Smooth muscle cell of bladder (primary cell): Measurements from ENCODE around the gene GPX3. TPM values are rescaled to one million over a fixed set of nuclear protein-coding genes. Genes with fewer than 3 reads are reported as not detected.

Source experiments
- total RNA-seq: library from RNA; depleted of rRNA; stranded (reverse); fragments of >200 nt; gene quantifications from 2 replicates; pipeline ENCODE4 v1.2.3, GENCODE V29; 2014

Gene GPX3, protein sequence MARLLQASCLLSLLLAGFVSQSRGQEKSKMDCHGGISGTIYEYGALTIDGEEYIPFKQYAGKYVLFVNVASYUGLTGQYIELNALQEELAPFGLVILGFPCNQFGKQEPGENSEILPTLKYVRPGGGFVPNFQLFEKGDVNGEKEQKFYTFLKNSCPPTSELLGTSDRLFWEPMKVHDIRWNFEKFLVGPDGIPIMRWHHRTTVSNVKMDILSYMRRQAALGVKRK
- total RNA-seq = 20.1 and 35.2 TPM in 2 replicates

DNA sequence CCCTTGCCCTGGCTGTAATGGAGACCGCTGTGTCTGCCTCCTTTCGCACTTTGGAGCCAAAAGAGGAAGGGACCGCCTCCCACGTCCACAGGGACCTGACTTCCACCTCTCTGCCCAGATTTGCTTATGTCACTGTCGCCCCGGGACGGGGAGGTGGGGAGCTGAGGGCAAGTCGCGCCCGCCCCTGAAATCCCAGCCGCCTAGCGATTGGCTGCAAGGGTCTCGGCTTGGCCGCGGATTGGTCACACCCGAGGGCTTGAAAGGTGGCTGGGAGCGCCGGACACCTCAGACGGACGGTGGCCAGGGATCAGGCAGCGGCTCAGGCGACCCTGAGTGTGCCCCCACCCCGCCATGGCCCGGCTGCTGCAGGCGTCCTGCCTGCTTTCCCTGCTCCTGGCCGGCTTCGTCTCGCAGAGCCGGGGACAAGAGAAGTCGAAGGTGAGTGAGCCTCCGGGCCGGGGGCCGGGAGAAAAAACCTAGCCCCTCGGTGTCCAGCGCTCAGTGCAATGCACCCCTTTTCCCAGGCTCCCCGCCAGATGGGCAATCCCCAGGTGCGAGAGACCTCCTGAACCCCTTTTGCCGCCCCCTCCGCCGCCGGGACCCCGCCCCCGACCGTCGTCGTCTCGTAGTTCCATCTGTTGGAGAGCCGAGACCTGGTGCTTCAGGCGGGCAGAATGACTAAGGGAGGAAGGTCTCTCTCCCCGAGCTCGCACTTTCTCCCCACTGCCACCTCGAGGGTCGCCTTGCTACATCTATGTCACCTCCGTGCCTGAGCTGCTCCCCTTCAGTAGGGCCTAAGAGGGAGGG is at the start of gene GPX3:
TSS of gene GPX3 (plus strand) at position 288 of the 807 bp plus-strand sequence. CDS start at position 352, 64 bp downstream.

Other genes starting within 250 kb of the GPX3 start
- 27.7 and 53.1 TPM in 2 replicates for gene SMIM3, start 241.8 kb upstream of the GPX3 start, total RNA-seq
- under 0.01 TPM in 1 of 2 replicates, not detected in the other for gene IRGM, start 174.1 kb upstream of the GPX3 start, total RNA-seq
- gene ZNF300, start 115.6 kb upstream of the GPX3 start, total RNA-seq = 4.6 and 5.5 TPM in 2 replicates
- 60.0 and 67.9 TPM in 2 replicates for gene TNIP1, start 60.4 kb downstream of the GPX3 start, total RNA-seq
- 482 and 529 TPM in 2 replicates for gene ANXA6, start 137.2 kb downstream of the GPX3 start, total RNA-seq
- gene CCDC69, start 203.5 kb downstream of the GPX3 start, total RNA-seq = 8.1 and 13.2 TPM in 2 replicates
- 25.0 and 32.8 TPM in 2 replicates for gene GM2A, start 232.6 kb downstream of the GPX3 start, total RNA-seq